ENCODE results near the gene TRPM3.

- TF ChIP-seq POLR2AphosphoS5 (IDR thresholded peaks at IDR 0.05) (no peak), CTCF (IDR thresholded peaks at IDR 0.05 in 8 of 11, conservative IDR thresholded peaks at IDR 0.05 in 3 of 11) (no peak), POLR2A (IDR thresholded peaks at IDR 0.05) (no peak)
Observed at GRCh38 chr9:71090896-71091295, 30.5 kb downstream of the TRPM3 start.

All from spleen (tissue), 7 donors.